ENCODE data around the gene PIGW. TPM values are rescaled to one million over a fixed set of nuclear protein-coding genes. Genes with fewer than 3 reads are reported as not detected.
A peak's percentile ranks its signal among the peaks of the same experiment; 100 is the strongest.

PIGW gene, protein sequence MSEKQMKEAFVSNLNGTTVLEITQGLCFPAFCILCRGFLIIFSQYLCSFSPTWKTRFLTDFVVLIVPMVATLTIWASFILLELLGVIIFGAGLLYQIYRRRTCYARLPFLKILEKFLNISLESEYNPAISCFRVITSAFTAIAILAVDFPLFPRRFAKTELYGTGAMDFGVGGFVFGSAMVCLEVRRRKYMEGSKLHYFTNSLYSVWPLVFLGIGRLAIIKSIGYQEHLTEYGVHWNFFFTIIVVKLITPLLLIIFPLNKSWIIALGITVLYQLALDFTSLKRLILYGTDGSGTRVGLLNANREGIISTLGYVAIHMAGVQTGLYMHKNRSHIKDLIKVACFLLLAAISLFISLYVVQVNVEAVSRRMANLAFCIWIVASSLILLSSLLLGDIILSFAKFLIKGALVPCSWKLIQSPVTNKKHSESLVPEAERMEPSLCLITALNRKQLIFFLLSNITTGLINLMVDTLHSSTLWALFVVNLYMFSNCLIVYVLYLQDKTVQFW
- total RNA-seq (2013) = 1.8 TPM
- polyA plus RNA-seq (1 to 10 TPM; 3.1 to 5.9 (median 3.7) TPM), polyA minus RNA-seq (0.97 and 1.7 TPM in 2 replicates), total RNA-seq (1.4 to 3.9 (median 2.8) reads per million in 11 experiments)

DNA sequence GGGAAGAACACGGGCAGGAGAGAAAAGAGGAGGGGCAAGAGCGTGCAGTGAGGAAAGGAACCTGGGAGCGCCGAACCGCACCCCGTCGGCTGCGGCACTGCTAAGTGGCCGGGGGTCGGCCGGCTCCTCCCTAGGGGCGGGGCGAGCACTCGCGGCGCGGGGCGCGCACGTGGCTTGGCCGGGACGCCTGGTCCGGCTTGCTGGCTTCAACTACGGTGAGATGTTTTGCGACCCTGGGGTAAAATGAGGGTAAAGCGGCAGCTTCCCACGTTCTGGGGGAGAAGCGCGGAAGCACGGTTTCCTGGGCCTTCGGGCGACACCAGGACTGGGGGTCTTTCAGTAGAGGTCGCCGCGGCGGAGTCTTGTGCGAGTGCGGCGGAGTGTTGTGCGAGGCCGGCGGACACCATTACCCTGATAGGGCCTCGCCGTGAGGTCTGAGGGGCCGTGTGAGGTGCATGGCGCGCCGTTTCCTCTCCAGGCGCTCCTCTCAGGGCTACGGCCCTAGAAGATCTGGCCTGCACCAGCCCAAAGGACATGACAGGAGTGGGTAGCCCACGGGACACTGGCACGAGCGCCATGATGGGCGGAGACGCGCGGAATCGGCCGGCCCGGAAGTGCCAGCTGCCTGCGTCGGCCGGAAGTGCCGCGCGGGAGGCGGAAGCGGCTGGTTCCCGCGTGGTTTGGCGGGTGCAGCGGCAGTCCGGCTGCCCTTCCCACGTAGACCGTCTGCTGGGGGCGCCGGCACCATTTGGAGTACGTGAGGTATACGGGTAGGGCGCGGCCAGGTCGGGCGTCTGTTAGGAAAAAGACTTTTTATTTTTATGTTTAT, at the start of gene PIGW, which contains the start of gene MYO19:
Gene PIGW, plus strand, starts transcription at position 148 of the 829 bp plus-strand sequence. CDS start 2,115 bp downstream, outside the sequence.
Gene MYO19, minus strand, starts transcription at position 29 of the 829 bp plus-strand sequence. CDS start 2,330 bp downstream, outside the sequence.
- Histone ChIP-seq H3K27ac (ENCODE audit: low read depth in 1 of 2, low read length in 2 of 2) (peak within 1 kb of the TSS; percentile 97 to 98), H3K9ac (ENCODE audit: insufficient read depth, low read length, poor library complexity, severe bottlenecking) (peak within 1 kb of the TSS; percentile 94), H3K4me1 (ENCODE audit: control insufficient read depth in 1 of 2, insufficient read depth in 2 of 2, low read length in 2 of 2) (peaks cover 15 to 20% of the 10 kb centered on the region in 2 donors), H3K27me3 (ENCODE audit: control insufficient read depth in 2 of 2, insufficient read depth in 2 of 2, low read length in 2 of 2) (no peaks in the 10 kb centered on the region), H2AFZ (ENCODE audit: insufficient read depth, low read depth, low read length, poor library complexity, severe bottlenecking) (peak within 1 kb of the TSS; percentile 98), H3K4me2 (replicated peaks; ENCODE audit: extremely low read depth, low read length, poor library complexity, severe bottlenecking) (peak within 1 kb of the TSS; percentile 97), H3K9me3 (replicated peaks in 1 of 2; ENCODE audit: control insufficient read depth in 1 of 2, insufficient read depth in 1 of 2, low read length in 2 of 2) (no peaks in the 10 kb centered on the region), H3K4me3 (replicated peaks in 1 of 3; ENCODE audit: low read depth in 2 of 3, low read length in 3 of 3) (peak within 1 kb of the TSS; percentile 71 to 99 (median 97)), H4K20me1 (ENCODE audit: insufficient read depth, low read length) (no peaks in the 10 kb centered on the region), H3K36me3 (replicated peaks in 1 of 2; ENCODE audit: control insufficient read depth in 1 of 2, insufficient read depth in 2 of 2, low read length in 2 of 2) (peaks cover 8 to 29% of the 10 kb centered on the region in 2 donors), H3K79me2 (ENCODE audit: insufficient read depth, low read length) (peaks cover 24% of the 10 kb centered on the region)
- under 1% methylated on average over 80 of the region's 83 CpGs for WGBS (ENCODE audit: insufficient coverage)
- DNase-seq = peak; percentile 86 to 89 (median 87)
- TF ChIP-seq, protein P1, sequence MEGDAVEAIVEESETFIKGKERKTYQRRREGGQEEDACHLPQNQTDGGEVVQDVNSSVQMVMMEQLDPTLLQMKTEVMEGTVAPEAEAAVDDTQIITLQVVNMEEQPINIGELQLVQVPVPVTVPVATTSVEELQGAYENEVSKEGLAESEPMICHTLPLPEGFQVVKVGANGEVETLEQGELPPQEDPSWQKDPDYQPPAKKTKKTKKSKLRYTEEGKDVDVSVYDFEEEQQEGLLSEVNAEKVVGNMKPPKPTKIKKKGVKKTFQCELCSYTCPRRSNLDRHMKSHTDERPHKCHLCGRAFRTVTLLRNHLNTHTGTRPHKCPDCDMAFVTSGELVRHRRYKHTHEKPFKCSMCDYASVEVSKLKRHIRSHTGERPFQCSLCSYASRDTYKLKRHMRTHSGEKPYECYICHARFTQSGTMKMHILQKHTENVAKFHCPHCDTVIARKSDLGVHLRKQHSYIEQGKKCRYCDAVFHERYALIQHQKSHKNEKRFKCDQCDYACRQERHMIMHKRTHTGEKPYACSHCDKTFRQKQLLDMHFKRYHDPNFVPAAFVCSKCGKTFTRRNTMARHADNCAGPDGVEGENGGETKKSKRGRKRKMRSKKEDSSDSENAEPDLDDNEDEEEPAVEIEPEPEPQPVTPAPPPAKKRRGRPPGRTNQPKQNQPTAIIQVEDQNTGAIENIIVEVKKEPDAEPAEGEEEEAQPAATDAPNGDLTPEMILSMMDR (IDR thresholded peaks at IDR 0.05) = no peak
- Mint-ChIP-seq H3K36me3 (peaks cover 22 to 25% of the 10 kb centered on the region in 2 donors), H3K9me3 (no peaks in the 10 kb centered on the region), H3K4me3 (peak within 1 kb of the TSS; percentile 95 to 96), H3K27ac (peak within 1 kb of the TSS; percentile 94 to 99 (median 98)), H3K4me1 (peaks cover 18% of the 10 kb centered on the region), H3K27me3 (ENCODE audit: low read depth in 3 of 3) (peaks cover 0 to 2% (median 0%) of the 10 kb centered on the region in 3 donors)
- intact Hi-C loops (cut with micrococcal nuclease) = loop anchor here (5.0 kb wide), 2 partner anchors 43 to 48 kb away; partner anchors contain the start of gene ZNHIT3 (in 1 of the 2)
